Activated naive CD8-positive, alpha-beta T cell (primary cell): Measurements from ENCODE around the gene ZNF33B.
"Not testable (repeated sequence)": the region's sequence is repeated elsewhere in the genome, so short reads cannot be mapped to it uniquely, and the experiment has no call there.

Experiments used
- H3K27ac Mint-ChIP-seq: one replicate; pipeline ENCODE4 v1.8.0; 2021; ENCODE audit warnings: mixed read lengths
- H3K27me3 Mint-ChIP-seq: one replicate; pipeline ENCODE4 v1.8.0; 2021; ENCODE audit warnings: mixed read lengths
- H3K36me3 Mint-ChIP-seq: one replicate; pipeline ENCODE4 v1.8.0; 2021; ENCODE audit warnings: mixed read lengths
- H3K4me1 Mint-ChIP-seq: one replicate; pipeline ENCODE4 v1.8.0; 2021; ENCODE audit warnings: low read depth, mixed read lengths
- H3K4me3 Mint-ChIP-seq: one replicate; pipeline ENCODE4 v1.8.0; 2021; ENCODE audit warnings: mild to moderate bottlenecking, mixed read lengths
- H3K9me3 Mint-ChIP-seq: one replicate; pipeline ENCODE4 v1.8.0; 2021; ENCODE audit warnings: low read depth, mixed read lengths

ZNF33B gene

DNA sequence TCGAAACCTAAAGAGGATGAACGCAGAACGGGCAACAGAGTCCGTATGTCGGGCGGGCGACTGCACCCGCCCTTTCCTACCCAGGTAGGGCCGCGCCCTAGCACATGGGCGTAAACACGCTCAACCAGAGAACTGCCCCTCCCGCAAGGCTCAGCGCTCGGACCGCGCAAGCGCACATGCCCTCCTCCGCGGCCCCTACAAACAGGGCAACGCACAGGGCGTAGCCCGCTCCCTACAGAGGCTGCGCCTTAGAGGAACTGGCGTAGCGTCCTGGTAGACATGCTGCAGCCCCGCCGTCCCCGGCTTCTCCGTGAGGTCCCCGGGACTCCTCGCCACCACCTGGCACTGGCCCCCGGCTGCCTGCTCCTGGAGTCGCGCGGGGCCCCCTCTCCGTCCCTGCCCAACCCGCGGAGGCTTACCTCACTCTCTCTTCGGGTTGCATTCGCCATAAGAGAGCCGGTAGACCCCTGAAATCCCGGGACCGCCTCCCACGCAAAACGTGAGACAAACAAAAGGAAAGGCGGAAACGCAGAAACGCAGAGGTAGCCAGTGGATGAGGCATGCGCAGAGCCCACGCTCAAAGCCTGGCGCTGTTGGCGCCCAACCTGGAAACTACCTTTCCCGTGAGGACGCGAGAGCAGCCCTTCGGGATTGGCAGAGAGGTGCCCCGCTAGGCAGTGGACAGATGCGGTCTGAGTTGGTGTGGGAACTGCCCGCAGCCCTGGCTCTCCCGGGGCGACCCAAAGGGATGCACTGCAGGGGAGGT lies at the start of gene ZNF33B:
Gene ZNF33B (minus strand): TSS at position 516 of the 766 bp plus-strand sequence. CDS start 1,642 bp downstream, outside the sequence.
- H3K4me1 Mint-ChIP-seq: peaks cover 36% of the 10 kb centered on the region
- no peaks in the 10 kb centered on the region for H3K9me3 Mint-ChIP-seq
- H3K4me3 Mint-ChIP-seq: peak within 1 kb of the TSS; percentile 96
- H3K27me3 Mint-ChIP-seq: no peaks in the 10 kb centered on the region
- peak within 1 kb of the TSS; percentile 97 for H3K27ac Mint-ChIP-seq
- H3K36me3 Mint-ChIP-seq: peaks cover 9% of the 10 kb centered on the region

DNA sequence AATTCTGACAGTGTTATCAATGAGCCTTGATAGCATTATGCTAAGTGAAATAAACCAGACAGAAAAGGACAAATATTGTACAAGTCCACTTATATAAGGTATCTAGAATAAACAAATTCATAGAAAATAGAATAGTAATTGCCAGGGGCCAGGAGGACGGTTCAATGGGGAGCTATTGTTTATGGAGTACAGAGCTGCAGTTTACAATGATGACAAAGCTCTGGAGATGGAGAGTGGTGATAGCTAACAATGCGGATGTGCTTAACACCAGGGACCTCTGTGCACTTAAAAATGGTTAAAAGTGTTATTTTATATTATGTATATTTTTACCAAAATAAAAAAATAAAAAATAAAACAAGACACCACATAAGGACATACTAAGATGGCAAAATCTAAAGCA lies 46.1 kb upstream of the ZNF33B start:
- H3K4me3 Mint-ChIP-seq: no peak overlapping the region
- peaks cover 2% of the 10 kb centered on the region for H3K4me1 Mint-ChIP-seq
- H3K27ac Mint-ChIP-seq: no peak overlapping the region
- H3K27me3 Mint-ChIP-seq: peaks cover 8% of the 10 kb centered on the region
- H3K36me3 Mint-ChIP-seq: peaks cover 2% of the 10 kb centered on the region
- H3K9me3 Mint-ChIP-seq: no peaks in the 10 kb centered on the region

DNA sequence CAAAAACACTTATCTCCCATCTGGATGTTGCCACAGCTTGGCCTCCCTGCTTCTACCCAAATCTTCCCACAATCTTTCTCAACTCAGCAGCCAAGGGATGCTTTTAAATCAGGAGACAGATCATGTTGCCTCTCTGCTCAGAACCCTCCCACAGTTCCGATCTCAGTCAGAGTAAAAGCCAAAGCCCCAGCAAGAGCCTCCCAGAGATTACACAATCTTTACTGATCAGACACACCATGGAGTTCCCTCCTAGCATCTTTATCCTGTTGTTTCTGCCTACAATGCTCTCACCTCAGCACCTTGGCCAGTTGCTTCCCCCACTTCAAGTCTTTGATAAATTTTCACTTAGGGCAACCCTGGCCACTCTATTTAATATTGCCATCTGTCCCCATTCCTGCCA lies 41.9 kb upstream of the ZNF33B start:
- peaks cover 2% of the 10 kb centered on the region for H3K36me3 Mint-ChIP-seq

DNA sequence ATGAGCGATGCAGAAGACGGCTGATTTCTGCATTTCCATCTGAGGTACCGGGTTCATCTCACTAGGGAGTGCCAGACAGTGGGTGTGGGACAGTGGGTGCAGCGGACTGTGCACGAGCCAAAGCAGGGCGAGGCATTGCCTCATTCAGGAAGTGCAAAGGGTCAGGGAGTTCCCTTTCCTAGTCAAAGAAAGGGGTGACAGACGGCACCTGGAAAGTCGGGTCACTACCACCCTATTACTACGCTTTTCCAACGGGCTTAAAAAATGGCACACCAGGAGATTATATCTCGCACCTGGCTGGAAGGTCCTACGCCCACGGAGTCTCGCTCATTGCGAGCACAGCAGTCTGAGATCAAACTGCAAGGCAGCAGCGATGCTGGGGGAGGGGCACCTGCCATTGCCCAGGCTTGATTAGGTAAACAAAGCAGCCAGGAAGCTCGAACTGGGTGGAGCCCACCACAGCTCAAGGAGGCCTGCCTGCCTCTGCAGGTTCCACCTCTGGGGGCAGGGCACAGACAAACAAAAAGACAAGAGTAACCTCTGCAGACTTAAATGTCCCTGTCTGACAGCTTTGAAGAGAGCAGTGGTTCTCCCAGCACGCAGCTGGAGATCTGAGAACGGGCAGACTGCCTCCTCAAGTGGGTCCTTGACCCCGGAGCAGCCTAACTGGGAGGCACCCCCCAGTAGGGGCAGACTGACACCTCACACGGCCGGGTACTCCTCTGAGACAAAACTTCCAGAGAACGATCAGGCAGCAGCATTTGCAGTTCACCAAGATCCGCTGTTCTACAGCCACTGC lies 27.0 kb upstream of the ZNF33B start:
- not testable (repeated sequence) for H3K9me3 Mint-ChIP-seq, H3K27ac Mint-ChIP-seq, H3K36me3 Mint-ChIP-seq, H3K4me1 Mint-ChIP-seq, H3K27me3 Mint-ChIP-seq, H3K4me3 Mint-ChIP-seq

More for the DNA sequence above, 41.9 kb upstream of the ZNF33B start:
- Mint-ChIP-seq H3K27ac (no peak overlapping the region), H3K4me3 (no peak overlapping the region), H3K27me3 (peaks cover 8% of the 10 kb centered on the region), H3K9me3 (no peaks in the 10 kb centered on the region), H3K4me1 (no peaks in the 10 kb centered on the region)

- H3K27me3 Mint-ChIP-seq: peaks cover 2% of the 10 kb centered on the region
- H3K27ac Mint-ChIP-seq: no peak overlapping the region
- no peaks in the 10 kb centered on the region for H3K9me3 Mint-ChIP-seq
- H3K4me1 Mint-ChIP-seq: peaks cover 6% of the 10 kb centered on the region
- no peaks in the 10 kb centered on the region for H3K36me3 Mint-ChIP-seq
- H3K4me3 Mint-ChIP-seq: no peak overlapping the region
These were observed 16.0 kb upstream of the ZNF33B start for GRCh38 chr10:42654419-42654818.

- Mint-ChIP-seq H3K4me3 (no peak overlapping the region), H3K36me3 (no peaks in the 10 kb centered on the region), H3K9me3 (no peaks in the 10 kb centered on the region), H3K27ac (no peak overlapping the region), H3K27me3 (no peaks in the 10 kb centered on the region), H3K4me1 (peaks cover 6% of the 10 kb centered on the region)
These were observed 14.5 kb upstream of the ZNF33B start for GRCh38 chr10:42652858-42653257.

DNA sequence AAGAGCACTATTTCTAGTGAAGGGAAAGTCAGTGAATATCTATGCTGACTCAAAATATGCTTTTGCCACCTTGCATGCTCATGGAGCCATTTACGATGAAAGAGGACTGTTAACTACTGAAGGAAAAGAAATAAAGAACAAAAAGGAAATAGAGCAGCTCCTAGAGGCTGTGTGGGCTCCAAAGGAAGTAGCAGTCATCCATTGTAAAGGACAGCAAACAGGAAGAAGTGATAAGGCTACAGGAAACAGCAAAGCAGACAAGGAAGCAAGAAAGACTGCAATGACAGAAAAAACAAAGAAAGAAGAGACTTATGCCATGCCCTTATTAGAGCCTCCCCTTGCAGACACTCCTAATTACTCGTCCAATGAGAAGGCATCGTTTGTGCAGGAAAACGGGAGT lies 12.0 kb upstream of the ZNF33B start:
- H3K27ac Mint-ChIP-seq: no peak overlapping the region
- H3K4me1 Mint-ChIP-seq: peaks cover 6% of the 10 kb centered on the region
- no peak overlapping the region for H3K4me3 Mint-ChIP-seq
- H3K27me3 Mint-ChIP-seq: peaks cover 1% of the 10 kb centered on the region
- H3K36me3 Mint-ChIP-seq: peaks cover 2% of the 10 kb centered on the region
- H3K9me3 Mint-ChIP-seq: no peaks in the 10 kb centered on the region

DNA sequence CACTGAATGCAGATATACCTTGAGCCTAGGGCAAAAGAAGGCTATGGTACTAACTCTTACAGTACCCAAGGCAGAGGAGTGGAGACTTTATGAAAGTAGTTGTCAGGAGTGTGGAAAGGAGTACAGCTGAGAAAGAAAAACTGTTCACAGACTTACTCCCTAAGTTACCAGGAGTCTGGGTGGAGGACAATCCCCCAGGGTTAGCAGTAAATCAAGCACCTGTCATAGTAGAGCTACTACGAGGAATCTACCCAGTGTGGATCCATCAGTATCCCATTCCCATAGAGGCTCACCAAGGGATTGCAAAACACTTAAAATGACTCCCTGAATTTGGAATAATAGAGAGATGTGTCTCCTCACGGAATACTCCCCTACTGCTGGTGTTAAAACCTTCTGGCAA lies 10.1 kb upstream of the ZNF33B start:
- no peaks in the 10 kb centered on the region for H3K9me3 Mint-ChIP-seq
- H3K4me3 Mint-ChIP-seq: no peak overlapping the region
- peaks cover 2% of the 10 kb centered on the region for H3K36me3 Mint-ChIP-seq
- H3K27ac Mint-ChIP-seq: no peak overlapping the region
- peaks cover 6% of the 10 kb centered on the region for H3K4me1 Mint-ChIP-seq
- peaks cover 1% of the 10 kb centered on the region for H3K27me3 Mint-ChIP-seq

DNA sequence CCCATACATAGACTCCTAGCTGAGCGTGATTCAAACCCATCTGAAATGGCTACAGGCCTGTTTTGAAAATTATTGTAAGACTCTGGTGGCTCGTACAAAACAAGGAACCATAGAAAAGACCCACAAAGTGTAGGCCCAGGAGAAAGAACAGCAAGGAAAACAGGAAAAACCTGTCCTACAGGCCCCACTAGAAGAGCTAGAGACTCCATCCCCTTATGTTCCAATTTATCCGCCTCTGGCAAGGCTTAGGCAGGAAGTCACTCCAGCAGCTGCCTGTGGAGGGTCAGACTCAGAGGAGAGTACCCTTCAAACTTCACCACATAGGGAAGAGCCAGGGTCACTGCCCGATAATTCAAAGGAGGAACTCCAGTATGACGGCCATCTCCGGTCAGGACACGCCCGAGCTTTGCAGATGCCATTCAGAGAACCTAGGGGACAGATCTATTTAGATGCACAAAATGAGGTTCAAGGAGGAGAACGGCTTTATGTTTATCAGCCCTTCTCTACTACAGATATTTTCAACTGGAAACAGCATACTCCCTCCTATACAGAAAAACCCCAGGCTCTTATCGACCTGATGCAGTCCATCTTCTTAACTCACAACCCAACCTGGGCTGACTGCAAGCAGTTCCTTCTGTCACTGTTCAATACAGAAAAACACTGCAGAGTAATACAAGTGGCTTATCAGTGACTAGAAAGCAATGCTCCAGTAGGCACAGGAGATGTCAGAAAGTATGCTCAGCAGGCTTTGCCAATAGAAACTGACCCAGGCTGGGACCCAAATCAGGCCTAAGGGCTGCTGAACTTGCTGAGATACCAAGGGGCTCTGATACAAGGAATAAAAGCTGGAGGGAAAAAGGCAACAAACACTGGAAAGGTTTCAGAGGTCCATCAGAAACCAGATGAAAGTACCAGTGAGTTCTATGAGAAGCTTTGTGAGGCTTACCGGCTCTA lies 8.6 kb upstream of the ZNF33B start:
- H3K4me1 Mint-ChIP-seq: peaks cover 6% of the 10 kb centered on the region
- H3K27ac Mint-ChIP-seq: no peak overlapping the region
- H3K27me3 Mint-ChIP-seq: peaks cover 1% of the 10 kb centered on the region
- no peak overlapping the region for H3K4me3 Mint-ChIP-seq
- no peaks in the 10 kb centered on the region for H3K9me3 Mint-ChIP-seq
- H3K36me3 Mint-ChIP-seq: peaks cover 2% of the 10 kb centered on the region

DNA sequence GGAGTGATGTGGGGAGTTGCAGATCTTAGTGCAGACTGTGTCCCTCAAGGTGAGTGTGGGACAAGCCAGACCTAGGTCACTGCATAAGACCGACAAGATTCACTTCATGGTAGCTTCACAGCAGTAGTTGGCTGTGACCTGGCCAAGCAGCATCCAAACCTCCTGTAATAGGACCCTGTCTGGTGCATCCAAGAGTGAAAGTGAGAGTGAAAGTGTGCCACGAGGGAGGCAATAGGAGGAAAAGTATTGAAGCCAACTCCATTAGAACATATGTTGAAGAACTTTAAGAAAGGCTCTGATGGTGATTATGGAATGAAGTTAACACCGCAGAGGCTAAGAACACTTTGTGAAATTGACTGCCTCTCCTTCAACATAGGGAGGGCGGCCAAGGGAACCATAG lies 7.8 kb upstream of the ZNF33B start:
- Mint-ChIP-seq H3K27me3 (peaks cover 1% of the 10 kb centered on the region), H3K9me3 (no peaks in the 10 kb centered on the region), H3K27ac (no peak overlapping the region), H3K36me3 (peaks cover 2% of the 10 kb centered on the region), H3K4me1 (peaks cover 6% of the 10 kb centered on the region), H3K4me3 (no peak overlapping the region)

GRCh38 chr10:42645516-42645915 lies 7.1 kb upstream of the ZNF33B start:
- Mint-ChIP-seq H3K4me3 (no peak overlapping the region), H3K27me3 (peaks cover 1% of the 10 kb centered on the region), H3K4me1 (peaks cover 5% of the 10 kb centered on the region), H3K36me3 (peaks cover 2% of the 10 kb centered on the region), H3K9me3 (no peaks in the 10 kb centered on the region), H3K27ac (no peak overlapping the region)

- Mint-ChIP-seq H3K4me3 (no peak overlapping the region), H3K27me3 (peaks cover 1% of the 10 kb centered on the region), H3K36me3 (peaks cover 2% of the 10 kb centered on the region), H3K9me3 (no peaks in the 10 kb centered on the region), H3K27ac (no peak overlapping the region), H3K4me1 (peaks cover under 1% of the 10 kb centered on the region)
These were observed 6.7 kb upstream of the ZNF33B start for GRCh38 chr10:42645103-42645502.

DNA sequence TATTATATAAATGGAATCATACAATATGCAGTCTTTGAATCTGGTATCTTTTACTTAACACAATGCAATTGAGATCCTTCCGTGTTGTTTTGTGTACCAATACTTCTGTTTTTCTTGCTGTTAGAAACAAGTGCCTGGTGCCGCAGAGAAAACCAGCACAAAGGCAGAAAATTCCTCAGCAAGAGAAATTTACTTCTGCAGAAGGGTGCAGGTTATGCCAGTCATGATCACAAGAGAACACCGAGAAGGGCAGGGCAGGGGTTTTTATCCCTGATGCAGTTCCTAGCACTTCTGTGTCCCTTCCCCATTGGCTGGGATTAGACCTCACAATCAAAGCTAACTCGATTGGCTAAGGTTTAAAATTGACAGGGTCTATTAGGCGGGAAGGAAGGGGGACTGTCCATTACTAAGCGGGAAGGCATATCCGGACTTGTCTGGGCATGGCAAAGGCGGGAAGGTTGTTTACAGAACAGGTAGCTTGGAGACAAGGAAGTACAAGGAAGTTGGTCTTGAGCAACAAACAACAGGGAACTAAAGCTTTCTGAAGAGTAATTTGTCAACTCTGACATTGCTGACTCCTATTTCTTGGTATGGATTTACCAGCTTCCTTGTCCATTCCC lies 2.4 kb upstream of the ZNF33B start:
- peaks cover 23% of the 10 kb centered on the region for H3K4me1 Mint-ChIP-seq
- H3K27ac Mint-ChIP-seq: no peak overlapping the region
- H3K36me3 Mint-ChIP-seq: peaks cover 8% of the 10 kb centered on the region
- H3K4me3 Mint-ChIP-seq: no peak overlapping the region
- H3K9me3 Mint-ChIP-seq: no peaks in the 10 kb centered on the region
- H3K27me3 Mint-ChIP-seq: no peaks in the 10 kb centered on the region

DNA sequence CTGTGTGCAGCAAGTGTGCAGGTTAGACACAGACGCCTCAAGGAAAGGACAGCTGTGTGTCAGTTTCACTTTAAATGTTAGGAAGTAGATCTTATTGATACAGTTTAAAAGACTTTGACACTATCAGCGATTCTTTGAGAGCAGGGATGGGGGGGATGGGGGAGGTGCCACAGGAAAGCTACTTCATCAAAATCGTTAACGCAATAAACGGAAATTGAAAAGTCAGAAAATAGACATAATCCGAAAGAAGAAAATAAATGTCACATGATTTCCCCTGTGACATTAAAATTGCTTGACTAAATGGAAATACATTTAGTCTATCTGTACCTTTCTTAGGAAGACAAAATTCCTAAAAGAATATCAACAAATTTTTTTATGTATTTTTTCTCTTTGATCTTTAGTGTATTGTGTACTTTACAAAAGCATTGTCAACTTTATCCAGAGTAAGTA lies 476 bp upstream of the ZNF33B start:
- Mint-ChIP-seq H3K4me3 (peak overlapping the region; percentile 96), H3K9me3 (no peaks in the 10 kb centered on the region), H3K27me3 (no peaks in the 10 kb centered on the region), H3K4me1 (peaks cover 32% of the 10 kb centered on the region), H3K27ac (peak overlapping the region; percentile 97), H3K36me3 (peaks cover 8% of the 10 kb centered on the region)
